DOHH2 (cell line): ENCODE results near the gene ZCRB1.

Source experiments
- H3F3A ChIP-seq: fragments of 200-600 bp; sonication (generic), shearing (Covaris generic); 2 replicates; pipeline ENCODE4 v1.6.0; 2016; ENCODE audit warnings: antibody characterized with exemption, mild to moderate bottlenecking; ENCODE audit not compliant: control insufficient read depth, insufficient read depth
- H3K27ac ChIP-seq: fragments of 200-600 bp; sonication (generic); 2 replicates; pipeline ENCODE4 v1.5.1; 2014; ENCODE audit warnings: low read depth, mild to moderate bottlenecking, low read length, moderate library complexity
- H3K27me3 ChIP-seq: fragments of 200-600 bp; sonication (generic); 2 replicates; pipeline ENCODE4 v1.6.1; 2014; ENCODE audit warnings: mild to moderate bottlenecking, low read length, mixed read lengths; ENCODE audit not compliant: control insufficient read depth
- H3K36me3 ChIP-seq: fragments of 200-600 bp; sonication (generic); 2 replicates; pipeline ENCODE4 v1.6.1; 2014; ENCODE audit warnings: mild to moderate bottlenecking, low read length, moderate library complexity, mixed read lengths; ENCODE audit not compliant: control insufficient read depth
- H3K4me1 ChIP-seq: fragments of 200-600 bp; sonication (generic); 2 replicates; pipeline ENCODE4 v1.6.1; 2014; ENCODE audit warnings: mild to moderate bottlenecking, low read length, mixed read lengths; ENCODE audit not compliant: control insufficient read depth
- H3K4me2 ChIP-seq: fragments of 200-600 bp; sonication (generic); 2 replicates; pipeline ENCODE4 v1.6.0; 2014; ENCODE audit warnings: mild to moderate bottlenecking, low read length, moderate library complexity
- H3K4me3 ChIP-seq: fragments of 200-600 bp; sonication (generic); 2 replicates; pipeline ENCODE4 v1.5.1; 2014; ENCODE audit warnings: mild to moderate bottlenecking, low read length, mixed read lengths
- H3K79me2 ChIP-seq: fragments of 200-600 bp; sonication (generic); 2 replicates; pipeline ENCODE4 v1.6.1; 2014; ENCODE audit warnings: mild to moderate bottlenecking, low read length, mixed read lengths; ENCODE audit not compliant: control insufficient read depth
- H3K9me2 ChIP-seq: fragments of 200-600 bp; sonication (generic); replicated peaks from 2 replicates; pipeline ENCODE4 v1.6.1; 2014; ENCODE audit warnings: mild to moderate bottlenecking, low read length, mixed read lengths; ENCODE audit not compliant: control insufficient read depth
- H3K9me3 ChIP-seq: fragments of 200-600 bp; sonication (generic); 2 replicates; pipeline ENCODE4 v1.6.1; 2014; ENCODE audit warnings: antibody characterized with exemption, low read length, mixed read lengths; ENCODE audit not compliant: control insufficient read depth, insufficient read depth
- H4K20me1 ChIP-seq: fragments of 200-600 bp; sonication (generic); 2 replicates; pipeline ENCODE4 v1.6.0; 2014; ENCODE audit warnings: low read depth, mild to moderate bottlenecking, antibody characterized with exemption, low read length, moderate library complexity; ENCODE audit not compliant: control insufficient read depth, insufficient read depth
- CTCF ChIP-seq: fragments of 200-600 bp; sonication (generic); IDR thresholded peaks from one replicate; pipeline ENCODE4 v1.5.1; 2014; ENCODE audit warnings: antibody characterized with exemption, mild to moderate bottlenecking, low read depth, low read length; ENCODE audit not compliant: poor library complexity, severe bottlenecking
- EZH2phosphoT487 ChIP-seq: fragments of 200-600 bp; sonication (generic); IDR thresholded peaks from 2 replicates; pipeline ENCODE4 v1.6.1; 2017; ENCODE audit warnings: borderline replicate concordance, mild to moderate bottlenecking, antibody characterized with exemption, low read length, moderate library complexity, mixed read lengths

The ZCRB1 gene

GRCh38 chr12:42362647-42363260 lies 36.9 kb upstream of the ZCRB1 start:
- no peak for TF ChIP-seq CTCF
- peaks cover 29% of the 10 kb centered on the region for H3K36me3 ChIP-seq

DNA sequence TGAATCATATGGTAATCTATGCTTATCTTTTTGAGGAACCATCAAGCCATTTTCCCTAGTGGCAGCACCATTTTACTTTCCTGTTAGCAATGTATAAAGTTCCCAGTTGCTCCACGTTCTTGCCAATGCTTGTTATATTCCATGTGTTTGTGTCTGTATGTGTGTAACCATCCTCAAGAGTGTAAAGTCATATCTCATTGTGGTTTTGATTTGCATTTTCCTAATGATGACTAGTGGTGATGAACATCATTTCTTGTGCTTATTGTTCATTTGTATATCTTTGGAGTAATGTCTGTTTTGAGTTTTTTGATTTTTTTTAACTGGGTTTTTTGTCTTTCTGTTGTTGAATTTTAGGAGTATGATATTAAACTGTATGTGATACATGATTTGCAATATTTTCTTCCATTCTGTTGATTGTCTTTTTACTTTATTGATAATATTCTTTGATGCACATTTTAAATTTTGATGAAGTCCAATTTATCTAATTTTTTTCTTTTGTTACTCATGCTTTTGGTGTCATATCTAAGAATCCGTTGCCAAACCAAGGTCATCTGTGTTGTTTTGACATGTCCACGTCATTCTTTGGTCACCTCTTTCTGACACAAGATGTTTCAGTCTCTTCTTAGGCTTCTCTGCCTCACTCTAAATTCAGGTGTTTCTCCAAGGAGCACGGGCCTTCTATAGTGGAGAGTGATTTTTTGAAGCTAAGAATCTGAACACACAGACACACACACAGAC lies 36.2 kb upstream of the ZCRB1 start:
- Histone ChIP-seq H3K27ac (no peak overlapping the region), H4K20me1 (no peaks in the 10 kb centered on the region), H3K27me3 (no peaks in the 10 kb centered on the region), H3K4me1 (peaks cover 12% of the 10 kb centered on the region), H3K9me3 (no peaks in the 10 kb centered on the region), H3F3A (peaks cover 3% of the 10 kb centered on the region; the same call in 1 of the 2 replicates), H3K79me2 (peaks cover 15% of the 10 kb centered on the region), H3K4me3 (no peak overlapping the region), H3K36me3 (peaks cover 32% of the 10 kb centered on the region), H3K9me2 (no peaks in the 10 kb centered on the region), H3K4me2 (no peak overlapping the region)
- TF ChIP-seq CTCF (no peak), EZH2phosphoT487 (no peak)

More at GRCh38 chr12:42362647-42363260, 36.9 kb upstream of the ZCRB1 start:
- H3K27me3 ChIP-seq: no peaks in the 10 kb centered on the region
- H3K4me2 ChIP-seq: no peak overlapping the region
- no peaks in the 10 kb centered on the region for H4K20me1 ChIP-seq
- no peak overlapping the region for H3K4me3 ChIP-seq
- peaks cover 15% of the 10 kb centered on the region for H3K79me2 ChIP-seq
- H3K27ac ChIP-seq: no peak overlapping the region
- no peaks in the 10 kb centered on the region for H3K9me2 ChIP-seq
- H3K4me1 ChIP-seq: peaks cover 12% of the 10 kb centered on the region
- no peaks in the 10 kb centered on the region for H3K9me3 ChIP-seq
- H3F3A ChIP-seq: peaks cover 3% of the 10 kb centered on the region; the same call in 1 of the 2 replicates

- H3K9me2 ChIP-seq: no peaks in the 10 kb centered on the region
- no peaks in the 10 kb centered on the region for H3F3A ChIP-seq
- no peak for TF ChIP-seq CTCF
- no peaks in the 10 kb centered on the region for H3K9me3 ChIP-seq
- peaks cover 12% of the 10 kb centered on the region for H3K4me1 ChIP-seq
- no peaks in the 10 kb centered on the region for H4K20me1 ChIP-seq
- H3K79me2 ChIP-seq: peaks cover 15% of the 10 kb centered on the region
- H3K4me3 ChIP-seq: no peak overlapping the region
- H3K27ac ChIP-seq: no peak overlapping the region
- peaks cover 40% of the 10 kb centered on the region for H3K36me3 ChIP-seq
- H3K27me3 ChIP-seq: no peaks in the 10 kb centered on the region
- H3K4me2 ChIP-seq: no peak overlapping the region
Measured at GRCh38 chr12:42360747-42361403, 35.0 kb upstream of the ZCRB1 start.
